Activated CD8-positive, alpha-beta T cell treated with anti-CD3 and anti-CD28 coated beads for 36 hours (primary cell): Measurements from ENCODE around the gene RPL18. TPM values are rescaled to one million over a fixed set of nuclear protein-coding genes. Genes with fewer than 3 reads are reported as not detected.

ENCODE experiments used
- ATAC-seq: fragments of 200-7000 bp; cut with Tn5 transposase; one replicate; pipeline ENCODE4 v1.10.0; 2021; ENCODE audit warnings: mild to moderate bottlenecking, moderate library complexity
- CTCF ChIA-PET: fragments of 350-600 bp; sonication (Branson Sonifier 250); formaldehyde crosslinking; loops from one replicate; lab custom pipeline; 2021; ENCODE audit warnings: antibody characterized with exemption; lab: Charles Lee
- POLR2A ChIA-PET: fragments of 350-600 bp; sonication (Branson Sonifier 250); formaldehyde crosslinking; loops from one replicate; lab custom pipeline; 2021; ENCODE audit warnings: antibody characterized with exemption; lab: Charles Lee
- DNase-seq: peaks from one replicate; pipeline ENCODE4 v3.0.0-alpha.2; 2020
- H3K27ac Mint-ChIP-seq: one replicate; pipeline ENCODE4 v1.8.0; 2021; ENCODE audit warnings: mild to moderate bottlenecking, mixed read lengths
- H3K27me3 Mint-ChIP-seq: one replicate; pipeline ENCODE4 v1.8.0; 2021; ENCODE audit warnings: mixed read lengths
- H3K36me3 Mint-ChIP-seq: one replicate; pipeline ENCODE4 v1.8.0; 2021; ENCODE audit warnings: low read depth, mixed read lengths
- H3K4me1 Mint-ChIP-seq: one replicate; pipeline ENCODE4 v1.8.0; 2021; ENCODE audit warnings: low read depth, mixed read lengths
- H3K4me3 Mint-ChIP-seq: one replicate; pipeline ENCODE4 v1.8.0; 2021; ENCODE audit warnings: mild to moderate bottlenecking, moderate library complexity, mixed read lengths
- H3K9me3 Mint-ChIP-seq: one replicate; pipeline ENCODE4 v1.8.0; 2021; ENCODE audit warnings: mixed read lengths
- intact Hi-C: fragments of 100-400 bp; cut with micrococcal nuclease; formaldehyde crosslinking; loops from one replicate; pipeline ENCODE4 v1.10.0; 2022
- total RNA-seq, 2 experiments: library from RNA; stranded (reverse); gene quantifications; one replicate each; pipeline ENCODE4 v1.2.3, GENCODE V29; 2021
- TF ChIP-seq, protein P1 (sequence below): fragments of 200-600 bp; IDR thresholded peaks from one replicate; pipeline ENCODE4 v1.8.0; 2022; ENCODE audit warnings: antibody characterized with exemption, mild to moderate bottlenecking

RPL18 gene
- total RNA-seq, 2 experiments from 2014 or later = 2,304 to 2,324 TPM

DNA sequence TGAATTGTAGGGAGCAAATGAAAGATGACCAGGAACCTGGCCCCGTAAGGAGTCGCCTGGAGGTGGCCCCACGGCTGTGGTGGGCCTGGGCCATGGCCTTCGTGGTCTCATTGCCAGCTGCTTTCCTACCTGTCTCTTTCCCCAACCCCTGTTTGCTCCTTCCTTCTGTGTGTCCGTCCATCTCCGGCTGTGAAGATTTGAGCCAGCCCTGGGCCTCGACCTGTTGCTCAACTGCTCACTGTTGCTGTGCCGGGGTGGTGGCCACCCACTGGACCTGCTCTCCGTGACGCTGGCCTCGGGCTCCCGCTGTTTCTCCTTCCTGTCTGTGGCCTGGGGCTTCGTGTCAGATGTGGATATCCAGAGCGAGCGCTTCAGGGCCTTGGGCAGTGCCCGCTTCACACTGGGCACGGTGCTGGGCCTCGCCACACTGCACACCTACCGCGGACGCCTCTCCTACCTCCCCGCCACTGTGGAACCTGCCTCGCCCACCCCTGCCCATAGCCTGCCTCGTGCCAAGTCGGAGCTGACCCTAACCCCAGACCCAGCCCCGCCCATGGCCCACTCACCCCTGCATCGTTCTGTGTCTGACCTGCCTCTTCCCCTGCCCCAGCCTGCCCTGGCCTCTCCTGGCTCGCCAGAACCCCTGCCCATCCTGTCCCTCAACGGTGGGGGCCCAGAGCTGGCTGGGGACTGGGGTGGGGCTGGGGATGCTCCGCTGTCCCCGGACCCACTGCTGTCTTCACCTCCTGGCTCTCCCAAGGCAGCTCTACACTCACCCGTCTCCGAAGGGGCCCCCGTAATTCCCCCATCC, 9.7 kb upstream of the RPL18 start:
- no peaks in the 10 kb centered on the region for H3K27me3 Mint-ChIP-seq
- peaks cover 42% of the 10 kb centered on the region for H3K4me1 Mint-ChIP-seq
- DNase-seq = no peak
- H3K9me3 Mint-ChIP-seq = no peaks in the 10 kb centered on the region
- H3K36me3 Mint-ChIP-seq = peaks cover 6% of the 10 kb centered on the region
- ATAC-seq = no peak
- CTCF ChIA-PET = no interaction called here
- TF ChIP-seq, protein P1, sequence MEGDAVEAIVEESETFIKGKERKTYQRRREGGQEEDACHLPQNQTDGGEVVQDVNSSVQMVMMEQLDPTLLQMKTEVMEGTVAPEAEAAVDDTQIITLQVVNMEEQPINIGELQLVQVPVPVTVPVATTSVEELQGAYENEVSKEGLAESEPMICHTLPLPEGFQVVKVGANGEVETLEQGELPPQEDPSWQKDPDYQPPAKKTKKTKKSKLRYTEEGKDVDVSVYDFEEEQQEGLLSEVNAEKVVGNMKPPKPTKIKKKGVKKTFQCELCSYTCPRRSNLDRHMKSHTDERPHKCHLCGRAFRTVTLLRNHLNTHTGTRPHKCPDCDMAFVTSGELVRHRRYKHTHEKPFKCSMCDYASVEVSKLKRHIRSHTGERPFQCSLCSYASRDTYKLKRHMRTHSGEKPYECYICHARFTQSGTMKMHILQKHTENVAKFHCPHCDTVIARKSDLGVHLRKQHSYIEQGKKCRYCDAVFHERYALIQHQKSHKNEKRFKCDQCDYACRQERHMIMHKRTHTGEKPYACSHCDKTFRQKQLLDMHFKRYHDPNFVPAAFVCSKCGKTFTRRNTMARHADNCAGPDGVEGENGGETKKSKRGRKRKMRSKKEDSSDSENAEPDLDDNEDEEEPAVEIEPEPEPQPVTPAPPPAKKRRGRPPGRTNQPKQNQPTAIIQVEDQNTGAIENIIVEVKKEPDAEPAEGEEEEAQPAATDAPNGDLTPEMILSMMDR = no peak
- H3K27ac Mint-ChIP-seq = peak overlapping the region; percentile 3
- no peak overlapping the region for H3K4me3 Mint-ChIP-seq
- POLR2A ChIA-PET = interaction anchor here (9.6 kb wide), 1 partner anchor 9 kb away, joined by 154 read pairs; the partner anchor contains the start of genes FAM83E, RPL18 and SPHK2
- intact Hi-C loops = no loop called here

DNA sequence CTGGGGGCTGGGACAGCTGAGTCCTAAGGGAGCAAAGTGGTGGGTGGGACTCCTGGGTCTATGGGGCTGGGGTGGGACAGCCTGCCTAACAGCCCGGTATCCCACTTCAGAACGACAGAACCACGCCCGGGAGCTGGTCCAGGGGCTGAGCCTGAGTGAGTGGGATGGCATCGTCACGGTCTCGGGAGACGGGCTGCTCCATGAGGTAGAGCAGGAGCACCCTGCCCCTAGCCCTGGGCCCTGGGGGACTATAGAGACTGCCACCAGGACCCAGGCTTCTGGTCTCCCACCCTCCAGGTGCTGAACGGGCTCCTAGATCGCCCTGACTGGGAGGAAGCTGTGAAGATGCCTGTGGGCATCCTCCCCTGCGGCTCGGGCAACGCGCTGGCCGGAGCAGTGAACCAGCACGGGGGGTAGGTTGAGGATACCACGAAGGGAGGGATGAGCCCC, 8.9 kb upstream of the RPL18 start:
- Mint-ChIP-seq H3K36me3 (peaks cover 11% of the 10 kb centered on the region), H3K4me3 (no peak overlapping the region), H3K27me3 (no peaks in the 10 kb centered on the region), H3K9me3 (no peaks in the 10 kb centered on the region), H3K27ac (peak overlapping the region; percentile 71), H3K4me1 (peaks cover 41% of the 10 kb centered on the region)
- TF ChIP-seq, protein P1 = no peak
- DNase-seq (no peak), ATAC-seq (no peak)
- ChIA-PET CTCF (no interaction called here), POLR2A (interaction anchor here (1.5 to 9.6 kb wide), 2 partner anchors 8 to 15 kb away, joined by 4 to 154 read pairs; partner anchors contain the start of genes FAM83E, RPL18 and SPHK2)
- intact Hi-C loops = no loop called here

DNA sequence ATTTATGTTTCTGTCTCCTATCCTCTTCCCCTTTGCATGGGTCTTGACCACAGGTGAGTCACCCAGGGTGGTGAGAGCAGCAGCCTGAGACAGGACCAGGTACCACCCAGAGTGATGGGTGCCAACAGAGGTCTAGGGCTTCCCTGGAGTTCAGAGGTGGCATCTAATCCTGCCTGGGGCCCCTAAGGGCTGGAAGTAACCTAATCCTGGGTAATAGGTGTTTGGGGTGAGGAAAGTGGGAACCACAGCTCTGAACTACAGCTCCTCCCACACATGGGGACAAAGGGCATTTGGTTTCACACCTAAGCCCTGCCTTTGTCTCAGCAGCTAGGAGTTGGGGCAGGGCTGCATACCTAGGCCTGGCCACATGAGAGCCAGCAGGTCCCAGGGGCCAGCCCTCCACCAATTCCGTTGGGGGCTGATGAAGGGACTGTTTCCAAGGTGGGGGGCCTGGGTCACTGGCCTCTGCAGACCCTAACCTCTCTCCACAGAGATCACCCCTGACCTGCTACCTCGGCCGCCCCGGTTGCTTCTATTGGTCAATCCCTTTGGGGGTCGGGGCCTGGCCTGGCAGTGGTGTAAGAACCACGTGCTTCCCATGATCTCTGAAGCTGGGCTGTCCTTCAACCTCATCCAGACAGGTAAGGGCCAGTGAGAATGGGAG, 8.4 kb upstream of the RPL18 start:
- H3K27me3 Mint-ChIP-seq = no peaks in the 10 kb centered on the region
- H3K27ac Mint-ChIP-seq = peak overlapping the region; percentile 71
- H3K4me3 Mint-ChIP-seq = no peak overlapping the region
- intact Hi-C loops = no loop called here
- CTCF ChIA-PET = no interaction called here
- no peaks in the 10 kb centered on the region for H3K9me3 Mint-ChIP-seq
- POLR2A ChIA-PET = interaction anchor here (0.6 to 9.6 kb wide), 3 partner anchors 8 to 14 kb away, joined by 4 to 154 read pairs (median 4); partner anchors contain the start of genes FAM83E, RPL18 and SPHK2
- TF ChIP-seq, protein P1 = no peak
- peaks cover 13% of the 10 kb centered on the region for H3K36me3 Mint-ChIP-seq
- peak; percentile 75 for DNase-seq
- H3K4me1 Mint-ChIP-seq = peaks cover 38% of the 10 kb centered on the region
- peak; percentile 43 for ATAC-seq

DNA sequence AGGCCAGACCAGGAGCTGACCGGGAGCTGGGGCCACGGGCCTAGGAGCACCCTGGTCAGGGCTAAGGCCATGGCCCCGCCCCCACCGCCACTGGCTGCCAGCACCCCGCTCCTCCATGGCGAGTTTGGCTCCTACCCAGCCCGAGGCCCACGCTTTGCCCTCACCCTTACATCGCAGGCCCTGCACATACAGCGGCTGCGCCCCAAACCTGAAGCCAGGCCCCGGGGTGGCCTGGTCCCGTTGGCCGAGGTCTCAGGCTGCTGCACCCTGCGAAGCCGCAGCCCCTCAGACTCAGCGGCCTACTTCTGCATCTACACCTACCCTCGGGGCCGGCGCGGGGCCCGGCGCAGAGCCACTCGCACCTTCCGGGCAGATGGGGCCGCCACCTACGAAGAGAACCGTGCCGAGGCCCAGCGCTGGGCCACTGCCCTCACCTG, 6.9 kb upstream of the RPL18 start:
- Mint-ChIP-seq H3K36me3 (peaks cover 20% of the 10 kb centered on the region), H3K9me3 (no peaks in the 10 kb centered on the region), H3K4me3 (no peak overlapping the region), H3K27ac (no peak overlapping the region), H3K27me3 (no peaks in the 10 kb centered on the region), H3K4me1 (peaks cover 41% of the 10 kb centered on the region)
- intact Hi-C loops = no loop called here
- POLR2A ChIA-PET = interaction anchor here (9.6 kb wide), 1 partner anchor 6 kb away, joined by 154 read pairs; the partner anchor contains the start of genes FAM83E, RPL18 and SPHK2
- CTCF ChIA-PET = no interaction called here
- TF ChIP-seq, protein P1 = no peak
- DNase-seq (no peak), ATAC-seq (no peak)
